Peyer's patch (tissue), 4 donors: ENCODE results near the gene CD36.

ENCODE experiments used
- POLR2A ChIP-seq, 2 donors: fragments of 450-650 bp; IDR thresholded peaks; one replicate each; pipeline ENCODE4 v1.5.1; 2017; ENCODE audit warnings: antibody characterized with exemption in 2 of 2, mild to moderate bottlenecking in 2 of 2, moderate library complexity in 2 of 2
- TF ChIP-seq, protein P1 (sequence below), 6 experiments: fragments of 450-650 bp in 4 of 6; fragments of 200-600 bp in 2 of 6; sonication (generic) in 1 of 6; IDR thresholded peaks; one replicate each; pipeline ENCODE4 v1.5.1; 2017 to 2019; ENCODE audit warnings: antibody characterized with exemption in 6 of 6, mild to moderate bottlenecking in 3 of 6, moderate library complexity in 1 of 6

DNA sequence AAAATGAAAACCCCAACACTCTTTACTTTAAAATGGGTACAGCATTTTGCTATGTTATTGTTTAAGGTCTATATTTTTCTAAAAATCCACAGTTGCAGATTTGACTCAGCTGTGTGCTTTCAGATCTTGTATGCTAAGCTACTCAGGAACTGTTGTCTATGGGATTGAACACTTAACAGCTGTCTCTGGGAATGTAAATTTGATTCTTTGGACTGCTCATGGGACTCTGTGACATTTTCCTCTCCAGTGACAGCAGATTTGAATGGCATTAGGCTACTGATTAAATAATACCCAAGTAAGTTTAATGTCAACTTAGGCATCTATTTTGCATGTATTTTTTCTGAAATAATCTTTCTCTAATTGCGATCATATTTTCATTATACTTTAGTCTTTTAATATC is 1.7 kb upstream of the CD36 start:
- TF ChIP-seq, protein P1, sequence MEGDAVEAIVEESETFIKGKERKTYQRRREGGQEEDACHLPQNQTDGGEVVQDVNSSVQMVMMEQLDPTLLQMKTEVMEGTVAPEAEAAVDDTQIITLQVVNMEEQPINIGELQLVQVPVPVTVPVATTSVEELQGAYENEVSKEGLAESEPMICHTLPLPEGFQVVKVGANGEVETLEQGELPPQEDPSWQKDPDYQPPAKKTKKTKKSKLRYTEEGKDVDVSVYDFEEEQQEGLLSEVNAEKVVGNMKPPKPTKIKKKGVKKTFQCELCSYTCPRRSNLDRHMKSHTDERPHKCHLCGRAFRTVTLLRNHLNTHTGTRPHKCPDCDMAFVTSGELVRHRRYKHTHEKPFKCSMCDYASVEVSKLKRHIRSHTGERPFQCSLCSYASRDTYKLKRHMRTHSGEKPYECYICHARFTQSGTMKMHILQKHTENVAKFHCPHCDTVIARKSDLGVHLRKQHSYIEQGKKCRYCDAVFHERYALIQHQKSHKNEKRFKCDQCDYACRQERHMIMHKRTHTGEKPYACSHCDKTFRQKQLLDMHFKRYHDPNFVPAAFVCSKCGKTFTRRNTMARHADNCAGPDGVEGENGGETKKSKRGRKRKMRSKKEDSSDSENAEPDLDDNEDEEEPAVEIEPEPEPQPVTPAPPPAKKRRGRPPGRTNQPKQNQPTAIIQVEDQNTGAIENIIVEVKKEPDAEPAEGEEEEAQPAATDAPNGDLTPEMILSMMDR (IDR thresholded peaks at IDR 0.05) = no peak
- TF ChIP-seq POLR2A (IDR thresholded peaks at IDR 0.05) = no peak
